H1 (cell line): ENCODE data around the gene DPP4. TPM values are rescaled to one million over a fixed set of nuclear protein-coding genes. Genes with fewer than 3 reads are reported as not detected.

Source experiments
- CTCF ChIA-PET: fragments of 300-600 bp; sonication (Branson Sonifier 250); formaldehyde crosslinking; loops from one replicate; lab custom pipeline; 2021; ENCODE audit not compliant: partially characterized antibody; lab: Charles Lee
- POLR2A ChIA-PET: fragments of 300-600 bp; sonication (Branson Sonifier 250); formaldehyde crosslinking; loops from one replicate; lab custom pipeline; 2021; ENCODE audit warnings: inconsistent platforms; ENCODE audit not compliant: partially characterized antibody; lab: Charles Lee
- DNase-seq, 2 experiments: peaks; one replicate each; pipeline versions ENCODE4 v3.0.0 to v3.0.0-alpha.2; 2010 to 2022; ENCODE audit warnings: low spot score in 2 of 2, low read depth in 1 of 2, mixed read lengths in 1 of 2
- FAIRE-seq: peaks from 2 replicates; lab custom pipeline; 2011; peaks lifted over from hg19 to GRCh38; lab: Jason Lieb, UNC
- H2AFZ ChIP-seq: 2 replicates; pipeline ENCODE4 v1.8.1; 2012; ENCODE audit warnings: low read length, inconsistent platforms
- H2AK5ac ChIP-seq: 2 replicates; pipeline ENCODE4 v1.6.1; 2013; ENCODE audit warnings: low read depth, low read length
- H2BK120ac ChIP-seq: replicated peaks from 2 replicates; pipeline ENCODE3; 2013; ENCODE audit warnings: low read depth, low read length, inconsistent platforms
- H2BK12ac ChIP-seq: 2 replicates; pipeline ENCODE4 v1.6.1; 2013; ENCODE audit warnings: low read depth, low read length
- H2BK15ac ChIP-seq: 2 replicates; pipeline ENCODE4 v1.6.1; 2013; ENCODE audit warnings: low read length
- H2BK20ac ChIP-seq: 2 replicates; pipeline ENCODE4 v1.6.1; 2013; ENCODE audit warnings: low read length
- H2BK5ac ChIP-seq: 2 replicates; pipeline ENCODE4 v1.6.1; 2013; ENCODE audit warnings: low read depth, low read length
- H3K14ac ChIP-seq: 2 replicates; pipeline ENCODE4 v1.6.1; 2013; ENCODE audit warnings: inconsistent platforms; ENCODE audit not compliant: insufficient read length
- H3K18ac ChIP-seq: 2 replicates; pipeline ENCODE4 v1.6.1; 2013; ENCODE audit warnings: low read length; ENCODE audit errors: extremely low read depth
- H3K23ac ChIP-seq: 2 replicates; pipeline ENCODE4 v1.6.1; 2013; ENCODE audit warnings: inconsistent platforms; ENCODE audit not compliant: insufficient read length
- H3K23me2 ChIP-seq: 2 replicates; pipeline ENCODE4 v1.6.1; 2013; ENCODE audit warnings: low read depth, low read length
- H3K27ac ChIP-seq: 2 replicates; pipeline ENCODE4 v1.6.1; 2011; ENCODE audit warnings: low read depth, low read length, inconsistent platforms
- H3K27me3 ChIP-seq, 4 experiments: replicated peaks in 1 of 4; 1 replicate in 1 of 4; 2 replicates in 3 of 4; pipeline versions ENCODE4 v1.6.1 to v1.8.1; 2011 to 2013; ENCODE audit warnings: low read length in 3 of 4, mild to moderate bottlenecking in 3 of 4, inconsistent platforms in 2 of 4, mixed read lengths in 2 of 4, moderate library complexity in 1 of 4; ENCODE audit not compliant: control insufficient read depth in 3 of 4, insufficient read depth in 3 of 4; ENCODE audit errors: extremely low read depth in 1 of 4
- H3K36me3 ChIP-seq, 4 experiments: 2 replicates each; pipeline versions ENCODE4 v1.6.1 to v1.8.1; 2011 to 2013; ENCODE audit warnings: mild to moderate bottlenecking in 4 of 4, low read length in 3 of 4, moderate library complexity in 2 of 4, control low read depth in 1 of 4, inconsistent platforms in 1 of 4; ENCODE audit not compliant: insufficient read depth in 4 of 4, control insufficient read depth in 2 of 4
- H3K4ac ChIP-seq: replicated peaks from 2 replicates; pipeline ENCODE3; 2013; ENCODE audit warnings: low read length, low read depth, mixed read lengths, inconsistent platforms; ENCODE audit not compliant: insufficient read length
- H3K4me1 ChIP-seq, 4 experiments: replicated peaks in 1 of 4; 1 replicate in 1 of 4; 2 replicates in 3 of 4; pipeline versions ENCODE4 v1.6.1 to v1.8.1; 2011 to 2013; ENCODE audit warnings: low read length in 3 of 4, inconsistent platforms in 2 of 4, mixed read lengths in 1 of 4; ENCODE audit not compliant: insufficient read depth in 4 of 4, control insufficient read depth in 3 of 4
- H3K4me2 ChIP-seq, 2 experiments: 2 replicates each; pipeline versions ENCODE4 v1.6.1 to v1.8.1; 2011 to 2013; ENCODE audit warnings: low read depth in 2 of 2, low read length in 2 of 2, control low read depth in 1 of 2, inconsistent platforms in 1 of 2, mild to moderate bottlenecking in 1 of 2; ENCODE audit not compliant: insufficient read depth in 1 of 2
- H3K4me3 ChIP-seq, 4 experiments: fragments of 200-600, 300-600 bp in 1 of 4; sonication (generic), shearing (Covaris generic), sonication (Bioruptor Twin) in 1 of 4; 2 replicates each; pipeline versions ENCODE4 v1.5.1 to v1.8.1; 2011 to 2016; ENCODE audit warnings: low read length in 4 of 4, low read depth in 3 of 4, control low read depth in 2 of 4, inconsistent platforms in 2 of 4, mild to moderate bottlenecking in 2 of 4, mixed read lengths in 1 of 4, moderate library complexity in 1 of 4; ENCODE audit not compliant: insufficient read depth in 2 of 4; ENCODE audit errors: extremely low read depth in 1 of 4
- H3K56ac ChIP-seq: replicated peaks from 2 replicates; pipeline ENCODE3; 2013; ENCODE audit warnings: low read depth, mild to moderate bottlenecking, mixed read lengths, low read length, inconsistent platforms; ENCODE audit not compliant: insufficient read length
- H3K79me1 ChIP-seq: 2 replicates; pipeline ENCODE4 v1.6.1; 2013; ENCODE audit warnings: low read depth, low read length, control low read depth
- H3K79me2 ChIP-seq, 2 experiments: 2 replicates each; pipeline versions ENCODE4 v1.6.1 to v1.8.1; 2012 to 2013; ENCODE audit warnings: low read length in 2 of 2, mild to moderate bottlenecking in 2 of 2, inconsistent platforms in 1 of 2; ENCODE audit not compliant: insufficient read depth in 2 of 2, control insufficient read depth in 1 of 2
- H3K9ac ChIP-seq, 4 experiments: replicated peaks in 1 of 4; 1 replicate in 1 of 4; 2 replicates in 3 of 4; pipeline versions ENCODE4 v1.6.1 to v1.8.1; 2011 to 2013; ENCODE audit warnings: low read depth in 3 of 4, low read length in 3 of 4, control low read depth in 2 of 4, mild to moderate bottlenecking in 2 of 4, moderate library complexity in 2 of 4, inconsistent platforms in 1 of 4; ENCODE audit errors: extremely low read depth in 1 of 4
- H3K9me3 ChIP-seq, 2 experiments: 2 replicates each; pipeline versions ENCODE4 v1.6.1 to v1.8.1; 2012 to 2013; ENCODE audit warnings: mild to moderate bottlenecking in 2 of 2, moderate library complexity in 2 of 2, control low read depth in 1 of 2, inconsistent platforms in 1 of 2, low read depth in 1 of 2, low read length in 1 of 2, mixed read lengths in 1 of 2; ENCODE audit not compliant: insufficient read depth in 2 of 2
- H4K20me1 ChIP-seq, 2 experiments: replicated peaks in 1 of 2; 2 replicates each; pipeline versions ENCODE3 to v1.8.1; 2011 to 2013; ENCODE audit warnings: inconsistent platforms in 2 of 2, low read length in 2 of 2, mild to moderate bottlenecking in 1 of 2; ENCODE audit not compliant: insufficient read depth in 2 of 2, control insufficient read depth in 1 of 2
- H4K5ac ChIP-seq: 2 replicates; pipeline ENCODE4 v1.6.1; 2013; ENCODE audit warnings: low read length, low read depth, mixed read lengths, inconsistent platforms; ENCODE audit not compliant: insufficient read length
- H4K8ac ChIP-seq: 2 replicates; pipeline ENCODE4 v1.8.0; 2013; ENCODE audit warnings: mild to moderate bottlenecking, moderate library complexity, low read length, inconsistent platforms; ENCODE audit not compliant: insufficient read depth; ENCODE audit errors: extremely low read depth
- H4K91ac ChIP-seq: replicated peaks from 2 replicates; pipeline ENCODE3; 2013; ENCODE audit warnings: low read length, mixed read lengths, inconsistent platforms; ENCODE audit not compliant: insufficient read length
- HDAC6 ChIP-seq: IDR thresholded peaks from one replicate; pipeline ENCODE4 v1.7.1; 2012; ENCODE audit warnings: low read depth, mild to moderate bottlenecking, inconsistent platforms, low read length, moderate library complexity
- JUND ChIP-seq: IDR thresholded peaks from 2 replicates; pipeline ENCODE4 v1.6.1; 2011; ENCODE audit warnings: mild to moderate bottlenecking, improper control_type of control experiment, low read length
- NRF1 ChIP-seq: IDR thresholded peaks from 2 replicates; pipeline ENCODE4 v1.6.1; 2011; ENCODE audit warnings: mild to moderate bottlenecking, low read depth, low read length, improper control_type of control experiment
- SIN3A ChIP-seq, 2 experiments: IDR thresholded peaks in 1 of 2; conservative IDR thresholded peaks in 1 of 2; 2 replicates each; pipeline ENCODE4 v1.6.1; 2011 to 2012; ENCODE audit warnings: low read length in 2 of 2, improper control_type of control experiment in 1 of 2, low read depth in 1 of 2, mild to moderate bottlenecking in 1 of 2
- SIRT6 ChIP-seq: IDR thresholded peaks from one replicate; pipeline ENCODE4 v1.7.1; 2012; ENCODE audit warnings: low read length, inconsistent platforms
- WGBS, 2 experiments: shearing (Covaris generic) in 1 of 2; methylation state at CpG; one replicate each; pipeline versions ENCODE4 v1.1.6 to v1.1.7; 2013 to 2015; ENCODE audit warnings: low lambda C conversion rate in 2 of 2, mixed read lengths in 2 of 2, inconsistent platforms in 1 of 2, low coverage in 1 of 2, missing lambda C conversion rate in 1 of 2; ENCODE audit not compliant: insufficient replicate concordance in 2 of 2, insufficient coverage in 1 of 2, insufficient read length in 1 of 2; ENCODE audit errors: extremely low coverage in 1 of 2, missing lambda C conversion rate in 1 of 2; 5-methylcytosine and 5-hydroxymethylcytosine counted together
- polyA plus RNA-seq, 7 experiments: library from polyadenylated mRNA; depleted of rRNA in 3 of 7; stranded (reverse) in 5 of 7; unstranded in 2 of 7; fragments of >200 nt in 5 of 7; fragments of 200-250 nt in 2 of 7; gene quantifications; 1 replicate in 5 of 7; 2 replicates in 1 of 7; 4 replicates in 1 of 7; pipeline versions ENCODE4 v1.2.1 to v1.2.3, GENCODE V29; 2011 to 2013; ENCODE audit warnings: missing spikeins in 2 of 7, mixed read lengths in 2 of 7
- total RNA-seq: library from RNA; stranded (reverse); fragmentation: NEBNext Ultra II Directional; extraction: Animal tissue kit (Norgen Biotek cat#: 25700); gene quantifications from 2 replicates; pipeline ENCODE4 v1.2.1, GENCODE V29; 2021

Gene DPP4
- total and polyA plus RNA-seq, 2 of the 8 experiments (the other 6 are each of a cell fraction or from before 2014, with no cell fraction given): 1.3 to 3.1 TPM

GRCh38 chr2:162050513-162050961, 23.5 kb downstream of the DPP4 start:
- H2BK15ac ChIP-seq: no peak overlapping the region
- H2BK20ac ChIP-seq: no peak overlapping the region
- 92% methylated on average over 8 of the region's 8 CpGs; no CpG with 5 or more reads in 1 of the 2 experiments for WGBS, 2 experiments
- no peak overlapping the region for H4K8ac ChIP-seq
- no peak for TF ChIP-seq JUND
- no peak for TF ChIP-seq SIN3A (conservative IDR thresholded peaks at IDR 0.05 in 1 of 2, IDR thresholded peaks at IDR 0.05 in 1 of 2; ENCODE audit: low read depth in 1 of 2, low read length in 2 of 2)
- TF ChIP-seq HDAC6: no peak
- TF ChIP-seq NRF1: no peak
- TF ChIP-seq SIRT6: no peak
- H3K18ac ChIP-seq: no peak overlapping the region; the same call in 1 of the 2 replicates
- no peaks in the 10 kb centered on the region for H4K20me1 ChIP-seq
- H3K23ac ChIP-seq: no peak overlapping the region
- H3K14ac ChIP-seq: no peak overlapping the region
- CTCF ChIA-PET: interaction anchor here (1.9 kb wide), 1 partner anchor 16 kb away, joined by 5 read pairs; no protein-coding TSS in a partner anchor
- no peak overlapping the region for H3K4me2 ChIP-seq
- H3K36me3 ChIP-seq: no peaks in the 10 kb centered on the region
- H3K79me2 ChIP-seq: no peaks in the 10 kb centered on the region
- H3K4ac ChIP-seq: no peak overlapping the region
- no peak overlapping the region for H3K56ac ChIP-seq
- H2AFZ ChIP-seq: no peak overlapping the region; the same call in 1 of the 2 replicates
- no peak overlapping the region for H3K9ac ChIP-seq
- POLR2A ChIA-PET: interaction anchor here (1.1 kb wide), 1 partner anchor 22 kb away, joined by 3 read pairs; no protein-coding TSS in a partner anchor
- H2BK12ac ChIP-seq: no peak overlapping the region
- H3K79me1 ChIP-seq: no peaks in the 10 kb centered on the region
- DNase-seq (no peak), FAIRE-seq (no peak)
- H3K4me3 ChIP-seq: no peak overlapping the region
- no peaks in the 10 kb centered on the region for H3K9me3 ChIP-seq
- H2AK5ac ChIP-seq: no peak overlapping the region
- H2BK5ac ChIP-seq: no peak overlapping the region
- H4K91ac ChIP-seq: no peak overlapping the region
- H4K5ac ChIP-seq: no peak overlapping the region
- H3K27me3 ChIP-seq: no peaks in the 10 kb centered on the region
- no peak overlapping the region for H2BK120ac ChIP-seq
- no peak overlapping the region for H3K27ac ChIP-seq
- no peaks in the 10 kb centered on the region for H3K23me2 ChIP-seq
- H3K4me1 ChIP-seq: 0 out of 7 replicates have a peak, but pooled peaks cover 0 to 2% (median 0%) of the 10 kb centered on the region in 4 experiments
